ENCODE measurements around the gene C4orf50.
"Not testable (repeated sequence)": the region's sequence is repeated elsewhere in the genome, so short reads cannot be mapped to it uniquely, and the experiment has no call there.

The C4orf50 gene

DNA sequence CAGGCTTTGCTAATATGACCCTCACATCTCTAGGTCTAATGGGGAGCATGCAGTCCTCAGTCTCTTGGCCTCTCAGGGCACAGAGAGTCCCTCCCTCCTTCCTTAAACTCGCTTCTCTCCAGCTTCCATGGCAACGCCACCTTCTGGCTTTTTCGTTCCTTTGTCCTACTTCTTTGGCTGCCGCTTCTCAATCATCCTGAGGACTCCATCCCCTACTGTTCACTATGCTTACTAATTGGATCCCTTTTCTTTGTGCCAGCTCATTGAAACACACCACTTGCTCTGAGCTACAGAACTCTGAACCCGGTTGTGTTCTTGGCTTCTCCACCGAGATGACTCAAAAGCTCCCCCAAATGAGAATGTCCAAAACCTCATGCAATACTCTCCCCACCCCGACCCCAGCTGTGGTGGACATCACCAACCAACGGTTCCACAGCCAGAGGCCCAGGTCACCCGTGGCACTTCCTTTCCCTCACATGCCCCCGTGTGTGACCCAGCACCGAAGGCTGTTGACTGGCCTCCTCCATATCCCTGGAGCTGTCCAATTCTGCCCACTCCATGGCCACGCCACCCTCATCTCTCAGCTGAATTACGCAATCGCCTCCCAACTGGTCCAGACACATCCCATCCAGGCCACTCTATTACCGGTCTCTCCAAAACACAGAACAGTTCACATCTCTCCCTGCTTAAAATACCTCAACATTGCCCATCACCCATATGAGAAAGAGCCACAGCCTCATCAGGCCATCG is 160.0 kb downstream of the C4orf50 start:
- no peak for DNase-seq (ENCODE audit: low read depth)

DNA sequence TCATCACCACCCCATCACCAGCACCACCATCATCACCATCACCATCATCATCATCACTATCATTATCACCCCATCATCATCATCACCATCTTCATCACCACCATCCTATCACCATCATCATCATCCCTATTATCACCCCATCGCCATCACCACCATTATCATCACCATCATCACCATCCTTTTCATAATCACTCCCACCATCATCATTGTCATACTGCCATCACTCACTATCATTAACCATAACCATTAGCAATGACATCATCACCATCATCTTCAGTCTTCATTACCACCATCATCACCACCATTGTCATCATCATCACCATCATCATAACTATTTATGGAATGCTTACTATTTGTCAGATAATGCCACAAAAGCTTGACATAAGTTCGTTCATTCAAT is 161.0 kb downstream of the C4orf50 start:
- DNase-seq (ENCODE audit: low read depth), result no peak

DNA sequence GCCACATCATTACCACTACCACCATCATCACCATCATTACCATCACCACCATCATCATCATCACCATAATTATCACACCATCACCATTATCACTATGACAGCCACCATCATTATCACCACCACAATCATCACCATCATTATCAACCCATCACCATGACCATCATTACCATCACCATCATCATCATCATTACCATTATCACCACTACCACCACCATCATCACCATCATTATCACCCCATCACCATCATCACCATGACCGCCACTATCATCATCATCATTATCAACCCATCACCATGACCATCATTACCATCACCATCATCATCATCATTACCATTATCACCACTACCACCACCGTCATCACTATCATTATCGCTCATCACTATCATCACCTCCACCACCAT is 161.9 kb downstream of the C4orf50 start:
- not testable (repeated sequence) for DNase-seq (ENCODE audit: low read depth)

DNA sequence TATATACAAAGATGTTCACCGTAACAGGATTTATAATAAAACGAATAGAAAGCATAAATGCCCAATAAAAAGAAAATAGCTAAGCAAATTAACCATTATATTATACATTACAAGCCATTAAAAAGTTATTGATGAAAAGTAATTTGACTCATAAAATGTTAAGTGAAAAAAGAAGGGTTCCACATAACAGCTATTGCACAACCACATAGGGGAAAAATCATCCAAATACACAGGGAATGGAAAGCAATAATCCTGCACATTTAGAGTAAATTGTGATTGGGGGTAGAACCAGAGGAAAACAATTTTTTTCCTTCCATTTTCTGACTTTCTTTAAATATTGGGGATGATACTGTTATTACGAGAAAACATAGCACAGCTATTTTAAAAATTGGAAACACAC is 163.3 kb downstream of the C4orf50 start:
- no peak for DNase-seq (ENCODE audit: low read depth)

- DNase-seq (ENCODE audit: low read depth), result no peak
Observed at GRCh38 chr4:5852523-5853202, 165.6 kb downstream of the C4orf50 start.

DNA sequence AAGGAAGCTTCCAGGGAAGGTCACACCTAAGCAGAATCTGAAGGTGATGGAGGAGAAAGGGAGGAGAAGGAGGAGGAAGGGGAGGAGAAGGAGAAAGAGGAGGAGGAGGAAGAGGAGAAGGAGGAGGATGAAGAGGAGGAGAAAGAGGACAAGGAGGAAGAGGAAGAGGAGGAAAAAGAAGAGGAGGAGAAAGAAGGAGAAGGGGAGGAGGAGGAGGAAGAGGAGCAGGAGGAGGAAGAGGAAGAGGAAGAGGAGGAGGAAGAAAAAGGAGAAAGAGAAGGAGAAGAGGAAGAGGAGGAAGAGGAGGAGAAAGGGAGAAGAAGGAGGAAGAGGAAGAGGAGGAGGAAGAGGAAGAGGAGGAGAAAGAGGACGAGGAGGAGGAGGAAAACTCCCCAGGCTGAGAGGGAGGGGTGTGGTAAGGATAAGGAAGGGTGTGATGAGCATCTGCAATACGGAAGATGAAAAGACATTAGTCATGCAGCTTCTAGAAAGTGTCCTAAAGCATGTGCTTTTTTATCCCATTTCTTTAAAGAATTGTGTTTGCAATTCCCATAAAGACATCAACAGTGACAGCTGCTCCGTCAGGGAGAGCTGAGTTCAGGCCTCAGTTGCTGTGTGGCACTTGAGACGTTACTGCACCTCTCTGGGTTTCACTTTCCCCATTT is 166.5 kb downstream of the C4orf50 start:
- no peak for DNase-seq (ENCODE audit: low read depth)
